Liver (tissue), 9 donors: ENCODE results near the gene TCHP. TPM values are rescaled to one million over a fixed set of nuclear protein-coding genes. Genes with fewer than 3 reads are reported as not detected.

ENCODE experiments used
- DNase-seq: peaks from one replicate; pipeline ENCODE4 v3.0.0-alpha.2; 2017; ENCODE audit warnings: low spot score
- H3K27ac ChIP-seq, 2 donors: one replicate each; pipeline ENCODE4 v1.7.0; 2013; ENCODE audit warnings: inconsistent platforms in 2 of 2, low read length in 2 of 2, control low read depth in 1 of 2, low read depth in 1 of 2, mild to moderate bottlenecking in 1 of 2
- H3K27me3 ChIP-seq, 4 donors: one replicate each; pipeline versions ENCODE4 v1.6.1 to v1.7.0; 2013; ENCODE audit warnings: low read length in 3 of 4, inconsistent platforms in 1 of 4, mild to moderate bottlenecking in 1 of 4, moderate library complexity in 1 of 4; ENCODE audit not compliant: control insufficient read depth in 4 of 4, insufficient read depth in 4 of 4
- H3K36me3 ChIP-seq, 4 donors: one replicate each; pipeline versions ENCODE4 v1.6.1 to v1.7.0; 2013; ENCODE audit warnings: low read length in 3 of 4, mild to moderate bottlenecking in 3 of 4, low read depth in 1 of 4, moderate library complexity in 1 of 4; ENCODE audit not compliant: control insufficient read depth in 4 of 4, insufficient read depth in 3 of 4
- H3K4me1 ChIP-seq, 4 donors: one replicate each; pipeline versions ENCODE4 v1.6.1 to v1.7.0; 2013; ENCODE audit warnings: low read length in 3 of 4, mild to moderate bottlenecking in 3 of 4, moderate library complexity in 1 of 4; ENCODE audit not compliant: control insufficient read depth in 4 of 4, insufficient read depth in 4 of 4
- H3K4me3 ChIP-seq, 3 donors: one replicate each; pipeline versions ENCODE4 v1.6.1 to v1.7.0; 2013; ENCODE audit warnings: low read length in 3 of 3, control low read depth in 1 of 3, low read depth in 1 of 3, mild to moderate bottlenecking in 1 of 3
- H3K9ac ChIP-seq, 2 donors: one replicate each; pipeline ENCODE4 v1.7.0; 2013; ENCODE audit warnings: low read length in 2 of 2, mild to moderate bottlenecking in 2 of 2, moderate library complexity in 2 of 2, control low read depth in 1 of 2, low read depth in 1 of 2
- H3K9me3 ChIP-seq, 4 donors: one replicate each; pipeline versions ENCODE4 v1.6.1 to v1.7.0; 2013; ENCODE audit warnings: low read length in 3 of 4; ENCODE audit not compliant: control insufficient read depth in 4 of 4
- EGR1 ChIP-seq, 2 donors: IDR thresholded peaks; 2 replicates each; pipeline ENCODE4 v1.6.1; 2016 to 2018; ENCODE audit warnings: antibody characterized with exemption in 2 of 2, low read depth in 2 of 2
- FOXA1 ChIP-seq: IDR thresholded peaks from 2 replicates; pipeline ENCODE4 v1.6.1; 2016; ENCODE audit warnings: antibody characterized with exemption
- FOXA2 ChIP-seq: IDR thresholded peaks from 2 replicates; pipeline ENCODE4 v1.6.1; 2016; ENCODE audit warnings: antibody characterized with exemption
- HNF4A ChIP-seq, 2 donors: conservative IDR thresholded peaks; 2 replicates each; pipeline ENCODE4 v1.6.1; 2016; ENCODE audit warnings: antibody characterized with exemption in 2 of 2, mild to moderate bottlenecking in 2 of 2
- HNF4G ChIP-seq: IDR thresholded peaks from 2 replicates; pipeline ENCODE4 v1.6.1; 2016; ENCODE audit warnings: antibody characterized with exemption
- JUND ChIP-seq, 2 donors: IDR thresholded peaks; 2 replicates each; pipeline ENCODE4 v1.6.1; 2016; ENCODE audit warnings: antibody characterized with exemption in 2 of 2
- MAX ChIP-seq: IDR thresholded peaks from 2 replicates; pipeline ENCODE4 v1.6.1; 2016; ENCODE audit warnings: antibody characterized with exemption
- NR2F2 ChIP-seq: IDR thresholded peaks from 2 replicates; pipeline ENCODE4 v1.6.1; 2016; ENCODE audit warnings: antibody characterized with exemption
- RAD21 ChIP-seq, 2 donors: IDR thresholded peaks; 2 replicates each; pipeline ENCODE4 v1.6.1; 2016; ENCODE audit warnings: antibody characterized with exemption in 2 of 2, mild to moderate bottlenecking in 2 of 2
- RXRA ChIP-seq, 2 donors: IDR thresholded peaks; 2 replicates each; pipeline ENCODE4 v1.6.1; 2017 to 2018; ENCODE audit warnings: antibody characterized with exemption in 2 of 2, mild to moderate bottlenecking in 1 of 2
- SP1 ChIP-seq: IDR thresholded peaks from 2 replicates; pipeline ENCODE4 v1.6.1; 2018; ENCODE audit warnings: antibody characterized with exemption, mild to moderate bottlenecking
- TAF1 ChIP-seq: conservative IDR thresholded peaks from 2 replicates; pipeline ENCODE4 v1.6.1; 2016; ENCODE audit warnings: antibody characterized with exemption, mild to moderate bottlenecking
- WGBS: extraction: QIAGEN DNeasy Blood & Tissue Kit; methylation state at CpG from one replicate; pipeline ENCODE4 v1.1.7; 2013; 5-methylcytosine and 5-hydroxymethylcytosine counted together
- polyA plus RNA-seq, 2 donors: library from polyadenylated mRNA; stranded (reverse) in 1 of 2; unstranded in 1 of 2; fragments of 200-250 nt in 1 of 2; fragments of >200 nt in 1 of 2; fragmentation: Nextera tagmentation in 1 of 2; extraction: Ambion mirVana in 1 of 2; gene quantifications; one replicate each; pipeline versions ENCODE4 v1.2.1 to v1.2.3, GENCODE V29; 2013 to 2015
- total RNA-seq, 2 donors: library from RNA; depleted of rRNA; stranded (reverse); fragments of >200 nt; gene quantifications; one replicate each; pipeline ENCODE4 v1.2.3, GENCODE V29; 2014
- TF ChIP-seq, protein P1 (sequence below): fragments of 150-350 bp; IDR thresholded peaks from 2 replicates; pipeline ENCODE4 v1.5.1; 2017; ENCODE audit warnings: improper control_type of control experiment, low read depth, low read length; ENCODE audit not compliant: missing input control
- TF ChIP-seq, protein P2 (sequence below): IDR thresholded peaks from 2 replicates; pipeline ENCODE4 v1.6.1; 2016; ENCODE audit warnings: antibody characterized with exemption, mild to moderate bottlenecking
- donor health status: healthy.
- donor health status: healthy.
- donor health status: healthy.
- donor health status: healthy.
- donor health status: healthy.

Gene TCHP
- total and polyA plus RNA-seq, 4 donors, result 5.0 to 9.8 (median 5.2) TPM

DNA sequence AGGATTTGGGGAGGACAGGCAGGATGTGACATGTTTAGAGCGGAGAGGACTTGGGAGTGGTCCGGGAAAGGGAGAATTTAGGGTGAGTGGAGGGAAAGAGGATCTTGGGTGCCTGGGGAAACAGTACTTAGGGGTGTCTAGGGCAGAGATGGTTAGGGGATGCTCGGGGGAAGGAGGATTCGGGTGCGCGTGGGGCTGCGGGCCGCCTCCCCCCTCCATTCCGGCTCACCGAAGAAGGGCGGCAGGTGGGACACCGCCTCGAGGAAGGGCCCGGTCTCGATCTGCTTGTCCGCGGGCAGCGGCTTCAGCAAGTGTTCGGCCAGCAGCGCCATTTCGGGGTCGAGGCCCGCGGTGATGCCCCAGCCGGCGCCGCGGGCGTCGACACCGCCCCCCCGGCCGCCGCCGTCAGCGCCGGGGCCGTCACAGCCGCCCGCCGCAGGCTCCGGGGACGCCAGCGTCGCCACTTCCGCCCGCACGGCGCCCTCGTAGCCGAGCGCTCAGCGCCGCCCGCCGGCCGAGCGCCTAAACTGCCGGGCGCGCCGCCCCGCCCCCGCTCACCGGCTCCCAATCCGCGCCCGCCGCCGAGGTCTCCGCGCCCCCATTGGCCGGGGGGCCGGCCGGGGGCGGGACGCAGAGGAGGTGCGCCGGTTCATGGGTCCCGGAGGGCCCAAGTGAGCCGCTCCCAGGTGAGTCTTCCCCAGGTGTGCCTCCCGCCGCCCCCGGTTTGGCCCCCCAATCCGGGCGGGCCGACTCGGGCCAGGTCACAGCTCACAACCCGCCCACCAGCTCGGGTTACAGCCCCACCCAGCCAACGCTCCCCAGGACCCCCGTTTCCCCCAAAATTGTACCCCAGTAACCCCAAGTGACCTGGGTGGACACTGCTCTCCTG lies 19.8 kb upstream of the TCHP start, which contains the start of gene GLTP:
Gene GLTP, minus strand, starts transcription at position 499 of the 889 bp plus-strand sequence. Its CDS starts 167 bp downstream, at position 332.
- Histone ChIP-seq H3K9me3 (no peaks in the 10 kb centered on the region), H3K27ac (peak within 1 kb of the TSS; percentile 58 to 70)
- under 1% methylated on average over 92 of the region's 92 CpGs for WGBS

GRCh38 chr12:109880938-109881337 lies 19.1 kb upstream of the TCHP start:
- Histone ChIP-seq H3K27me3 (no peaks in the 10 kb centered on the region), H3K9me3 (no peaks in the 10 kb centered on the region), H3K4me1 (peaks cover 6 to 19% (median 15%) of the 10 kb centered on the region in 4 donors), H3K4me3 (peak overlapping the region in 2 of 3 donors; percentile 63 to 84), H3K9ac (peak overlapping the region in 1 of 2 donors; percentile 42), H3K27ac (no peak overlapping the region), H3K36me3 (no peaks in the 10 kb centered on the region)
- no peak for DNase-seq
- TF ChIP-seq EGR1 (IDR thresholded peaks at IDR 0.05; ENCODE audit: low read depth in 2 of 2) (no peak), HNF4G (no peak), SP1 (no peak), FOXA2 (no peak), HNF4A (conservative IDR thresholded peaks at IDR 0.05) (no peak), TAF1 (no peak), RXRA (IDR thresholded peaks at IDR 0.05) (no peak), JUND (IDR thresholded peaks at IDR 0.05) (no peak), RAD21 (IDR thresholded peaks at IDR 0.05) (no peak)
- TF ChIP-seq, protein P1, sequence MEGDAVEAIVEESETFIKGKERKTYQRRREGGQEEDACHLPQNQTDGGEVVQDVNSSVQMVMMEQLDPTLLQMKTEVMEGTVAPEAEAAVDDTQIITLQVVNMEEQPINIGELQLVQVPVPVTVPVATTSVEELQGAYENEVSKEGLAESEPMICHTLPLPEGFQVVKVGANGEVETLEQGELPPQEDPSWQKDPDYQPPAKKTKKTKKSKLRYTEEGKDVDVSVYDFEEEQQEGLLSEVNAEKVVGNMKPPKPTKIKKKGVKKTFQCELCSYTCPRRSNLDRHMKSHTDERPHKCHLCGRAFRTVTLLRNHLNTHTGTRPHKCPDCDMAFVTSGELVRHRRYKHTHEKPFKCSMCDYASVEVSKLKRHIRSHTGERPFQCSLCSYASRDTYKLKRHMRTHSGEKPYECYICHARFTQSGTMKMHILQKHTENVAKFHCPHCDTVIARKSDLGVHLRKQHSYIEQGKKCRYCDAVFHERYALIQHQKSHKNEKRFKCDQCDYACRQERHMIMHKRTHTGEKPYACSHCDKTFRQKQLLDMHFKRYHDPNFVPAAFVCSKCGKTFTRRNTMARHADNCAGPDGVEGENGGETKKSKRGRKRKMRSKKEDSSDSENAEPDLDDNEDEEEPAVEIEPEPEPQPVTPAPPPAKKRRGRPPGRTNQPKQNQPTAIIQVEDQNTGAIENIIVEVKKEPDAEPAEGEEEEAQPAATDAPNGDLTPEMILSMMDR, result no peak
- TF ChIP-seq, protein P2, sequence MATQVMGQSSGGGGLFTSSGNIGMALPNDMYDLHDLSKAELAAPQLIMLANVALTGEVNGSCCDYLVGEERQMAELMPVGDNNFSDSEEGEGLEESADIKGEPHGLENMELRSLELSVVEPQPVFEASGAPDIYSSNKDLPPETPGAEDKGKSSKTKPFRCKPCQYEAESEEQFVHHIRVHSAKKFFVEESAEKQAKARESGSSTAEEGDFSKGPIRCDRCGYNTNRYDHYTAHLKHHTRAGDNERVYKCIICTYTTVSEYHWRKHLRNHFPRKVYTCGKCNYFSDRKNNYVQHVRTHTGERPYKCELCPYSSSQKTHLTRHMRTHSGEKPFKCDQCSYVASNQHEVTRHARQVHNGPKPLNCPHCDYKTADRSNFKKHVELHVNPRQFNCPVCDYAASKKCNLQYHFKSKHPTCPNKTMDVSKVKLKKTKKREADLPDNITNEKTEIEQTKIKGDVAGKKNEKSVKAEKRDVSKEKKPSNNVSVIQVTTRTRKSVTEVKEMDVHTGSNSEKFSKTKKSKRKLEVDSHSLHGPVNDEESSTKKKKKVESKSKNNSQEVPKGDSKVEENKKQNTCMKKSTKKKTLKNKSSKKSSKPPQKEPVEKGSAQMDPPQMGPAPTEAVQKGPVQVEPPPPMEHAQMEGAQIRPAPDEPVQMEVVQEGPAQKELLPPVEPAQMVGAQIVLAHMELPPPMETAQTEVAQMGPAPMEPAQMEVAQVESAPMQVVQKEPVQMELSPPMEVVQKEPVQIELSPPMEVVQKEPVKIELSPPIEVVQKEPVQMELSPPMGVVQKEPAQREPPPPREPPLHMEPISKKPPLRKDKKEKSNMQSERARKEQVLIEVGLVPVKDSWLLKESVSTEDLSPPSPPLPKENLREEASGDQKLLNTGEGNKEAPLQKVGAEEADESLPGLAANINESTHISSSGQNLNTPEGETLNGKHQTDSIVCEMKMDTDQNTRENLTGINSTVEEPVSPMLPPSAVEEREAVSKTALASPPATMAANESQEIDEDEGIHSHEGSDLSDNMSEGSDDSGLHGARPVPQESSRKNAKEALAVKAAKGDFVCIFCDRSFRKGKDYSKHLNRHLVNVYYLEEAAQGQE, result no peak
- WGBS, result 10% methylated on average over 9 of the region's 9 CpGs

More for the DNA sequence above, 19.8 kb upstream of the TCHP start, which contains the start of gene GLTP:
- Histone ChIP-seq H3K4me3 (peak within 1 kb of the TSS; percentile 74 to 97 (median 84)), H3K36me3 (no peaks in the 10 kb centered on the region), H3K9ac (peak within 1 kb of the TSS; percentile 74 to 86), H3K27me3 (no peaks in the 10 kb centered on the region), H3K4me1 (peaks cover 6 to 19% (median 15%) of the 10 kb centered on the region in 4 donors)
- no peak for TF ChIP-seq HNF4A (conservative IDR thresholded peaks at IDR 0.05)
- TF ChIP-seq JUND (IDR thresholded peaks at IDR 0.05), result no peak
- TF ChIP-seq, protein P1, result peak; percentile 85
- TF ChIP-seq, protein P2, result no peak
- TF ChIP-seq RAD21 (IDR thresholded peaks at IDR 0.05), result peak; percentile 11 to 54
- TF ChIP-seq TAF1, result no peak
- no peak for TF ChIP-seq FOXA2
- no peak for TF ChIP-seq MAX
- no peak for TF ChIP-seq NR2F2
- TF ChIP-seq EGR1 (IDR thresholded peaks at IDR 0.05; ENCODE audit: low read depth in 2 of 2), result no peak
- no peak for TF ChIP-seq FOXA1
- DNase-seq, result peak; percentile 86
